Activated T-cell treated with anti-CD3 and anti-CD28 coated beads, Interleukin-2, amount 50 U/mL, for 4 hours (primary cell): ENCODE data around the gene VAPA. TPM values are rescaled to one million over a fixed set of nuclear protein-coding genes. Genes with fewer than 3 reads are reported as not detected.
"Not testable (repeated sequence)": the region's sequence is repeated elsewhere in the genome, so short reads cannot be mapped to it uniquely, and the experiment has no call there.

Experiments
- ATAC-seq, 2 donors: fragments of 200-7000 bp; cut with Tn5 transposase; one replicate each; pipeline ENCODE4 v1.10.0; 2021
- DNase-seq: peaks from one replicate; pipeline ENCODE4 v3.0.0-alpha.2; 2020
- H3K27me3 Mint-ChIP-seq: one replicate; pipeline ENCODE4 v1.8.0; 2021; ENCODE audit warnings: low read depth, mixed read lengths
- H3K36me3 Mint-ChIP-seq: one replicate; pipeline ENCODE4 v1.8.0; 2022; ENCODE audit warnings: mixed read lengths; ENCODE audit not compliant: insufficient read depth
- H3K4me1 Mint-ChIP-seq: one replicate; pipeline ENCODE4 v1.8.0; 2021; ENCODE audit warnings: low read depth, mixed read lengths
- H3K4me3 Mint-ChIP-seq: one replicate; pipeline ENCODE4 v1.8.0; 2021; ENCODE audit warnings: mild to moderate bottlenecking, moderate library complexity, mixed read lengths
- H3K9me3 Mint-ChIP-seq: one replicate; pipeline ENCODE4 v1.8.0; 2021; ENCODE audit warnings: mixed read lengths
- total RNA-seq, 3 donors: library from RNA; stranded (reverse); gene quantifications; one replicate each; pipeline ENCODE4 v1.2.1, GENCODE V29; 2021

Gene VAPA
- total RNA-seq, 3 donors from 2014 or later: 220 to 245 (median 229) TPM

DNA sequence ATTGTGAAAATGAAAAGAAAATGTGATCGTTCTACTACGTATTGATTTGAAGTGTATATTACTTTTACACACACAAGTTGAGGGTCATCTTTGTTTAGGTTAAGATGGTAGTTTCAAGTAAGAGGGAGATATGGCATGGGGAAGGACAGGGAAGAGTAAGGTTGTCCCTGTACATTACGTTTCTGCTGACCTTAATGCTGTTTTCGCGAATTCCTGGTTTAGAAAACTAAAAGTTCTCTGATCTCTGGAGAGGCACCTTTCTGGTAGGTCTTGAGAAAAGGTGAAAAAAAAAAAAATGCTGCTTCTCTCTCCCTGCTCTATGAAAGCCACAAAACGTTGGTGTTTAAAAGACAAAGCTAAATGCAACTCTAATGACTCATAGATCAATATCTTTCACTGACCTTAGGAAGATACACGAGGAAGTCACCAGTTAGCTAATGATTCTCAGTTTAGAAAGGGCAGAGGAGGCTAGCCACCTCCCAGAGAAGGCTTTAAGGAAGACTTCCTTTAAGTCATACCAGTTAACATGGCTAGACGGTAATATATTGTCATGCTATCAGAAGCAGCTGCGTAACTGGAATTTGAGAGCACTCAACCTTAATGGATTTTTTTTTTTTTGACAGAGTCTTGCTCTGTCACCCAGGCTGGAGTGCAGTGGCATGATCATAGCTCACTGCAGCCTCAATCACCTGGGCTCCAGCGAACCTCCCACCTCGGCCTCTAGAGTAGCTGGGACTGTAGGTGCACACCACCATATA lies 14.8 kb upstream of the VAPA start:
- ATAC-seq: no peak
- H3K36me3 Mint-ChIP-seq: no peaks in the 10 kb centered on the region
- no peak overlapping the region for H3K4me3 Mint-ChIP-seq
- H3K9me3 Mint-ChIP-seq: no peaks in the 10 kb centered on the region
- H3K4me1 Mint-ChIP-seq: peaks cover 2% of the 10 kb centered on the region
- H3K27me3 Mint-ChIP-seq: peaks cover 7% of the 10 kb centered on the region
- no peak for DNase-seq

DNA sequence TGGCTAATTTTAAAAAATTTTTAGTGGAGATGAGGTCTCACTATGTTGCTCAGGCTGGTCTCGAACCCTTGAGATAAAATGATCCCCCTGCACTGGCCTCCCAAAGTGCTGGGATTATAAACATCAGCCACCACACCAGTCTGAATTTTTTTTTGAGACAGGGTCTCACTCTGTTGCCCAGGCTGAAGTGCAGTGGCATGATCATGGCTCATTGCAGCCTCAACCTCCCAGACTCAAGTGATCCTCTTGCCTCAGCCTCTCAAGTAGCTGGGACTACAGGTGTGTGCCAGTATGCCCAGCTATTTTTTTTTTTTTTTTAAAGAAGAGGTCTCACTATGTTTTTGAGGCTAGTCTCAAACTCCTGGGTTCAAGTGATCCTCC lies 14.3 kb upstream of the VAPA start:
- H3K27me3 Mint-ChIP-seq, H3K9me3 Mint-ChIP-seq, ATAC-seq, H3K4me3 Mint-ChIP-seq, H3K36me3 Mint-ChIP-seq, H3K4me1 Mint-ChIP-seq, DNase-seq: not testable (repeated sequence)

DNA sequence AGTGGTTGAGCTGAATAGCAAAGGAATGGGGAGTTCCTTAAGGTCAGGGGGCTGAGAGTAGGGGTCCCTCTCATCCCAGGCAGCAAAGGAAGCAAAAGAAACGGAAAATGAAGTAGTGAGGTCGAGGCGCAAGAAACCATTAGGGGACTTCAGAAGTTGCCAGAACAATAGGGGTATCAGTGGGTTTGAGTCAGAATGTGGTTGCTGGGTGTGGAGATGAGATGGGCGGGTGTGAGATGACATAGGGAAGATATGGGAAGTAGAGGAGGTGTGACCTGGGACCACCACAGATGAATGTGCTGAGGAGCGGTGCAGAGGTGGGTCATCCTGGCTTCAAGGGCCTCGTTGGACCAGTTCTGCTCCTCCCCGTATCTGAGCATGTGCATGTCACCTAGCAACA lies 13.1 kb upstream of the VAPA start:
- Mint-ChIP-seq H3K4me3 (no peak overlapping the region), H3K27me3 (peaks cover 7% of the 10 kb centered on the region), H3K4me1 (peaks cover 2% of the 10 kb centered on the region), H3K36me3 (no peaks in the 10 kb centered on the region), H3K9me3 (no peaks in the 10 kb centered on the region)
- DNase-seq: no peak
- peak in 1 of 2 donors; percentile 32 for ATAC-seq

DNA sequence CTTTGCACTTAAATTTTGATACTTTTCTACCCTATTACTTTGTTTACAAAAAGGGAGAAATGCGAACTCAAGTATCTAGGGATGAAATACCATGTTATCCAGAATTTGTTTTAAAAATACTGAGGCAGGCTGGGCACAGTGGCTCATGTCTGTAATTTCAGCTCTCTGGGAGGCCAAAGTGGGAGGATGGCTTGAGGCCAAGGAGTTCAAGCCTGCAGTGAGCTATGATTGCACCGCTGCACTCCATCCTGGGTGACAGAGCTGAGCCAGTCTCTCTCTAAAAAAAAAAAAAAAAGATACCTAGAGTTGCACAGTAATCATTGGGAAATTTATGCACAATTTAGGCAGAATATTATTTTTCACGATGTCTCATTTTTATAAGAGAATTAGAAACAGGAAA lies 12.4 kb upstream of the VAPA start:
- Mint-ChIP-seq H3K4me3 (no peak overlapping the region), H3K4me1 (peaks cover 2% of the 10 kb centered on the region), H3K36me3 (no peaks in the 10 kb centered on the region), H3K9me3 (no peaks in the 10 kb centered on the region), H3K27me3 (peaks cover 7% of the 10 kb centered on the region)
- no peak for DNase-seq
- ATAC-seq: no peak

DNA sequence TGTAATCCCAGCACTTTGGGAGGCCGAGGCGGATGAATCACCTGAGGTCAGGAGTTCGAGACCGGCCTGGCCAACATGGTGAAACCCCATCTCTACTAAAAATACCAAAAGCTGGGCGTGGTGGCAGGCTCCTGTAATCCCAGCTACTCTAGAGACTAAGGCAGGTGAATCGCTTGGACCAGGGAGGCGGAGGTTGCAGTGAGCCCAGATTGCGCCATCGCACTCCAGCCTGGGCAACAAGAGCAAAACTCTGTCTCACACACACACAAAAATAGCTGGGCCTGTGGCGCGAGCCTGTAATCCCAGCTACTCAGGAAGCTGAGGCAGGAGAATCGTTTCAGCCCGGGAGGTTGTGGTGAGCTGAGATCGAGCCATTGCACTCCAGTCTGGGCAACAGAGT lies 11.6 kb upstream of the VAPA start:
- not testable (repeated sequence) for DNase-seq, H3K4me3 Mint-ChIP-seq, H3K4me1 Mint-ChIP-seq, H3K36me3 Mint-ChIP-seq, H3K9me3 Mint-ChIP-seq, ATAC-seq
- H3K27me3 Mint-ChIP-seq: peaks cover 13% of the 10 kb centered on the region

DNA sequence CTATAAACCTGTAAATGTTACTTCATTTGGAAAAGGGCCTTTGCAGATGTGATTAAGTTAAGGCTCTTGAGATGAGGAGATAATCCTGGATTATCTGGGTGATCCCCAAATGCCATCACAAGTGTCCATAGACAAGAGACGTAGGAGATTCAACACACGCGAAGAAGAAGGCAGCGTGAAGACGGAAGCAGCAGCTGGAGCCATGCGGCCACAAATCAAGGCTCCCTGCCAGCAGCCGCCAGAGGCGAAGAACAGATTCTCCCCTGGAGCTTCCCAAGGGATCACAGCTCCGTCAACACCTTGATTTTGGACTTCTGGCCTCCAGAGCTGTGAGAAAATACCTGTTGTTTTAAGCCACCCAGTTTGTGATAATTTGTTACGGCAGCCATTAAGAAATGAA lies 11.0 kb upstream of the VAPA start:
- Mint-ChIP-seq H3K36me3 (no peaks in the 10 kb centered on the region), H3K9me3 (no peaks in the 10 kb centered on the region), H3K4me1 (peaks cover 2% of the 10 kb centered on the region), H3K4me3 (no peak overlapping the region), H3K27me3 (peaks cover 15% of the 10 kb centered on the region)
- DNase-seq: no peak
- no peak for ATAC-seq

DNA sequence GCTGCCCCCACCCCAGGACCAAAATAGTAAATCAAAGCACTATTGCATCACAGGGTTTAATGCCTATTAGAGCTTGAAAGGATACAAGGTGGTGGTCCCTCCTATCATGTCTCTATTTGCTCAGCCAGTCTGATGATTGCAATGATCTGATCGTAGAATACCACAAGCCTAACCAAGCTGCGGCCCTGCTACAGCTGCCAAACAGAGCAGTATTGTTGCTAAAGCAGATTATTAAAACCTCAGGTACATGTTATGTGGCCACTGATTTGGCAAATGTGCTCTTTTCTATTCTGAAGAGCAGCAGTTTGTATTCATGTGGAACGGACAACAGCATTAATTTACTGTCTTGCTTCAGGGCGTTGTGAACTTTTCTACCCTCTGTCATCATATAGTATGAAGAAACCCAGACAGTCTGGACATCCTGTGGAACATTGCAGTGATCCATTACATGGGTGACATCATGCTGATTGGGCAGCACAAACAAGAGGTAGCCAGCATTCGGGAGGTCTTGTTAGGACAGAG lies 8.4 kb upstream of the VAPA start:
- Mint-ChIP-seq H3K36me3 (no peaks in the 10 kb centered on the region), H3K9me3 (no peaks in the 10 kb centered on the region), H3K27me3 (peaks cover 21% of the 10 kb centered on the region), H3K4me3 (no peak overlapping the region), H3K4me1 (no peaks in the 10 kb centered on the region)
- ATAC-seq (no peak), DNase-seq (no peak)

DNA sequence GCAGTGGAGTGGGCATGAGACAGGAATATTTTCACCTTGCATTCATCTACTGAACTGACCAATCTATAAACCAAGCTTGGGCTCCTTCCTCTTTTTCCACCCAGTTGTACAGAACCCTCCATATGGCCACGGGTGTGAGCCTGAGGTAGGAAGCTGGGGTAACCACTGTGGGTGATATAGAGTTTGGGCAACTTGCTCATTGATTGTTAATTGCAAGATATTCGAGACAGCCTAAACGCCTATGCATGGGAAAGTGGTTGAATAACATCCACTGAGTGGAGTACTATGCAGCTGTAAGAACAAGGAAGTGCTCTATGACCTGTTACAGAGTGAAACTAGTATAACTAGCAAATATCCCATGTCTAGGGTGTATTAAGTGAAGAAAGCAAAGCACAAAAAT lies 7.3 kb upstream of the VAPA start:
- Mint-ChIP-seq H3K9me3 (no peaks in the 10 kb centered on the region), H3K4me3 (no peak overlapping the region), H3K4me1 (no peaks in the 10 kb centered on the region), H3K36me3 (no peaks in the 10 kb centered on the region), H3K27me3 (peaks cover 21% of the 10 kb centered on the region)
- ATAC-seq: no peak
- no peak for DNase-seq

DNA sequence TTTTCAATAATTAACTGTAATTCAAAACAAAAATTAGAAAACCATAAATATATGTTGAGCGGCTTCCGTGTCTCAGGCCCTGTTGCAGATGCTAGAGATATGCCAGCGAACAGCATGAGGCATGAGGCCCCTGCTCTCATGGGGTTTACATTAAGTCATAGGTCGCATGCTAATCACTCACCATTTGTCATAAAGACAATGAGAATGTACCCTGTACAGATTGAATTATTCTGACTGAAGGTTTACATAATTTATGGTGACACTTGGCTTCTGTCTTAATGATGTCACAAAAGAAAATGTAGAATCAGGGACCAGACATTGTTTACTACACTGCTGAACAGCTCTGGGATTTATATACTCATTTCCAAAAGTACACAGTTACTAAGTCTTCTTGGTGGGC lies 5.9 kb upstream of the VAPA start:
- no peaks in the 10 kb centered on the region for H3K36me3 Mint-ChIP-seq
- H3K4me3 Mint-ChIP-seq: no peak overlapping the region
- peaks cover 18% of the 10 kb centered on the region for H3K27me3 Mint-ChIP-seq
- ATAC-seq (no peak), DNase-seq (no peak)
- H3K4me1 Mint-ChIP-seq: no peaks in the 10 kb centered on the region
- H3K9me3 Mint-ChIP-seq: no peaks in the 10 kb centered on the region

DNA sequence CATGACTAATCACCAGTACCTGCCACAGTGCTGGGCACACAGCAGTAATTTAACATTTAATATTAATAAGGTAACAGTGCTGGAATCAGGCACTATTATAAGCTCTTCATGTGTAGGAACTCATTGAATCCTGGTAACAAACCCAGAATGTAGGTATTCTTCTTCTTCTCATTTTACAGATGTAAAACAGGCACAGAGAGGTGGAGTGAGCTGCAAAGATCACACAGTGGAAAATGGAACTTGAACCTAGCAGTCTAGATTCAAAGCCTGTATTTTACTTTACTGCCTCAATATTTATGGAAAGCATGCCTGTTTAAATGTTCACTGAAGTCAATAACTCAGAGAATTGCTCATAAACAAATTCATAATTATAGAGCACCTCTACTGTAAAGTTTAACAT lies 3.7 kb upstream of the VAPA start:
- Mint-ChIP-seq H3K4me3 (no peak overlapping the region), H3K36me3 (no peaks in the 10 kb centered on the region), H3K4me1 (peaks cover 5% of the 10 kb centered on the region), H3K9me3 (no peaks in the 10 kb centered on the region), H3K27me3 (peaks cover 14% of the 10 kb centered on the region)
- no peak for DNase-seq
- no peak for ATAC-seq

DNA sequence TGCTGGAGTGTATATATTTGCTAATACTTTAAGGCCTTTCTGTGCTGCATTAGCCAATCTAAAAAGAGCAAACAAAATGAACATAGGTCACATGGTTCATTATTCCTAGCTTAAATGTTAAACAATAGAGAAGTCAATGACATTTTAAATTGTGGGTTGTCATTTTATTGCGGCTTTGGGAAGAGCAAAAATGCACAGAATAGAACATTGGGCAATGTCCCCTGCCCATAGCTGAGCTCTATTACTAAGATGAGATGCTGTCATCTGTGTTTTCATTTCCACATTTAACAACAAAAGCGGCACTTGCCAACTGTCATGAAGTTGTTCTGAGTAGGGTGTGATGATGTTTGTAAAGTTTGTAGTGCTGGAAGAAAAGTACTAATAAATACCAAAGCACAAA lies 3.2 kb upstream of the VAPA start:
- Mint-ChIP-seq H3K27me3 (peaks cover 14% of the 10 kb centered on the region), H3K4me3 (no peak overlapping the region), H3K4me1 (peaks cover 10% of the 10 kb centered on the region), H3K36me3 (no peaks in the 10 kb centered on the region), H3K9me3 (no peaks in the 10 kb centered on the region)
- ATAC-seq (no peak), DNase-seq (no peak)

DNA sequence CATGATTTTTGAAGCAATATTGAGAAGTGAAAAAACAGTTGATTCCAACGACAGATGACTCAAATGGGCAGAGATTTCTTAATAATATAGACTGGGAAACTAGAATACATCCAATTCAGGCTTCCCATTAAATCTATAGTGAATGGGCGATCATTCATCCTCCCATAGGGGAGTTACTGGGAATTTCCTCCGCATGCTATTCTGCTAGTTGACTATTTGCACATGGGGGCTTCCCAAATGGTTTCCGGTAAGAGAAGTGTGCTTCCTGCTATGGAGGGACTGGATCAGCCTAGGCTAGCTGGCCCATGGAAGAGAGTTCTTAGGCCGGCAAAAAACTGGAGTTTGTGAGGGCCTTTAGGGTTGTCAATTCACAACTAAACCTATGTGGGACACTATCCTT lies 2.6 kb upstream of the VAPA start:
- peaks cover 16% of the 10 kb centered on the region for H3K4me1 Mint-ChIP-seq
- H3K4me3 Mint-ChIP-seq: no peak overlapping the region
- ATAC-seq (no peak), DNase-seq (no peak)
- H3K27me3 Mint-ChIP-seq: peaks cover 14% of the 10 kb centered on the region
- H3K36me3 Mint-ChIP-seq: peaks cover under 1% of the 10 kb centered on the region
- H3K9me3 Mint-ChIP-seq: no peaks in the 10 kb centered on the region

DNA sequence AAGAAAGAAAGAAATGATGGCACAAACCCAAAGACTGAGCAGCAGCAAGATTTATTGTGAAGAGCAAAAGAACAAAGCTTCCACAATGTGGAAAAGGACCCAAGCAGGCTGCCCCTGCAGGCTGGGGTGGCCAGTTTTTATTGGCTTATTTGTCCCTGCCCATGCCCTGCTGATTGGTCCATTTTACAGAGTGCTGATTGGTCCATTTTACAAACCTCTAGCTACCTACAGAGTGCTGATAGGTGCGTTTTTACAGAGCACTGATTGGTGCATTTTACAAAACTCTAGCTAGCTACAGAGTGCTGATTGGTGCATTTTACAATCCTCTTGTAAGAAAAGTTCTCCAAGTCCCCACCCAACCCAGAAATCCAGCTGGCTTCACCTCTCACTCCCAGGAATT lies 1.5 kb upstream of the VAPA start:
- ATAC-seq, H3K36me3 Mint-ChIP-seq, H3K4me3 Mint-ChIP-seq, H3K27me3 Mint-ChIP-seq, H3K9me3 Mint-ChIP-seq, DNase-seq: not testable (repeated sequence)
- H3K4me1 Mint-ChIP-seq: peaks cover 23% of the 10 kb centered on the region

DNA sequence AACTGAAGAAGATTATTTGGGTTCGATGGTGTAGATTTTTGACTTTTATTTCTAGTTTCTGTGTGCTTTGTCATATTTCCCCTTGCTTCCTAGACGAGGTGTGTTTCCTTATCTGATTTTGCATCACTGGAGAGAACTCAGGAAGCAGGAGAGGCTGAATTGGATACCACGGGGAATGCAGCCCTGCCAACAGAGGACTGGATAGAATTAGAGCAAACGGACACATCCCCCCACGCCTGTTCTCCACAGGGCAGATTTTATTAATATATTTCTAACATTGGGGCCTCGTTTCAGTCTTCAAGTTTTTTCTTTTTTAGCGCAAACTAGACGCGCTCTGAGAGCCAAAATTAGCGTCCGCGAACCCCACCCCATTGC lies 678 bp upstream of the VAPA start:
- H3K9me3 Mint-ChIP-seq: no peaks in the 10 kb centered on the region

DNA sequence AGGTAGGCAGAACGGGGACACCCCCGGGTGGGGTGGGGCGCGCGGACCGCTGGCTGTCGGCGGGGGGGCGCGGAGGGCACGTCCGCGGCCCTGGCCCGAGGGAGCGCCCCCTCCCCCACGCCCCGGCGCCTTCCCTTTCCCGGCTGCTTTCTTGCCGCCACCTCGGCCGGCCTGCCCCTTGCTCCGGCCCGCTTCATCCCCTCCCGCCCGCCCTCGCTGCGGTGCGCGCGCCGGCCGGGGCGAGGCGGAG lies 443 bp downstream of the VAPA start:
- Mint-ChIP-seq H3K4me1 (peaks cover 23% of the 10 kb centered on the region), H3K9me3 (no peaks in the 10 kb centered on the region), H3K27me3 (peaks cover 2% of the 10 kb centered on the region), H3K4me3 (peak overlapping the region; percentile 89), H3K36me3 (peaks cover 3% of the 10 kb centered on the region)
- ATAC-seq: no peak
- no peak for DNase-seq

More for the DNA sequence above, 678 bp upstream of the VAPA start:
- peaks cover 3% of the 10 kb centered on the region for H3K36me3 Mint-ChIP-seq
- DNase-seq (no peak), ATAC-seq (no peak)
- peaks cover 23% of the 10 kb centered on the region for H3K4me1 Mint-ChIP-seq
- H3K27me3 Mint-ChIP-seq: peaks cover 5% of the 10 kb centered on the region
- peak overlapping the region; percentile 89 for H3K4me3 Mint-ChIP-seq
